Measurements from ENCODE around the gene EEF1AKMT3.
"Not testable (repeated sequence)": the region's sequence is repeated elsewhere in the genome, so short reads cannot be mapped to it uniquely, and the experiment has no call there.

EEF1AKMT3 gene

DNA sequence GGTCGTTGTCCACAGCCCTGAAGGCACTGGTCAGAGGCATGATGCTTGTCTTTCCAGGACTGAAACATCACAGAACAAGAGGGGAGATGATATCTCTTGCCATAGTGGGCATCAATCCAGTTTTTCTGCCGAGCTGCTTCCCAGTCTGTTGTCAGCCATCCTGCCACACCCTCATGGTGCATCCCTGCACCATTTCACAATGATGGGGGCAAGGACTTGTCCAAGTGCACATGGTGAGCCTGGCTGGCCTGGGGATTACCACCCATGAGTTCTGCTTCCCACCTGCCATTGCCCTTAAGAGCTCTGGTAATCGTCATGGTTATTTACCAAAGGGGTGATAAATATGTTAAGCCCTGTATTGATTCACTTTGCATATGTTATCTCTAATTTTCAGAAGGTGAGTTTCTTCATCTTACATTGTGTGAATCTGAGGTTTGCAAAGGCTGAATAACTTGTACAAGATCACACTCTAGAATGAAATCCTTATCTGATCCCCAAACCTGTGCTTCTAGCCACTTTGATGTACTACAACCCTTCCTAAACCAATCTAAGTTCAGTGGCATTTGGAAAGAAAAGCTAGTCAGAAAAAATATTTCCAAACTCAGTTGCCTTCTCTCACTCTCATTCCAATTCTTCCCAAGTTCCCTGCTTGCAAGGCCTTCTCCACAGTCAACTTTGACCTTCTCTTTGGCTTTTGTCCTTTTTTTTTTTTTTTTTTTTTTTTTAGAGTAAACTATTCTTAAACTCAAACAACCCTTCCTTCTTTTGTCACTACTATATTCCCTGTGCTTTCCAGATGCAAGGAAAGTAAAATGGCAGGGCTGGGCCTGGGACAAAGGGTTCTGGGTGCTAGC lies 43.8 kb downstream of the EEF1AKMT3 start:
- TF ChIP-seq, protein P1, sequence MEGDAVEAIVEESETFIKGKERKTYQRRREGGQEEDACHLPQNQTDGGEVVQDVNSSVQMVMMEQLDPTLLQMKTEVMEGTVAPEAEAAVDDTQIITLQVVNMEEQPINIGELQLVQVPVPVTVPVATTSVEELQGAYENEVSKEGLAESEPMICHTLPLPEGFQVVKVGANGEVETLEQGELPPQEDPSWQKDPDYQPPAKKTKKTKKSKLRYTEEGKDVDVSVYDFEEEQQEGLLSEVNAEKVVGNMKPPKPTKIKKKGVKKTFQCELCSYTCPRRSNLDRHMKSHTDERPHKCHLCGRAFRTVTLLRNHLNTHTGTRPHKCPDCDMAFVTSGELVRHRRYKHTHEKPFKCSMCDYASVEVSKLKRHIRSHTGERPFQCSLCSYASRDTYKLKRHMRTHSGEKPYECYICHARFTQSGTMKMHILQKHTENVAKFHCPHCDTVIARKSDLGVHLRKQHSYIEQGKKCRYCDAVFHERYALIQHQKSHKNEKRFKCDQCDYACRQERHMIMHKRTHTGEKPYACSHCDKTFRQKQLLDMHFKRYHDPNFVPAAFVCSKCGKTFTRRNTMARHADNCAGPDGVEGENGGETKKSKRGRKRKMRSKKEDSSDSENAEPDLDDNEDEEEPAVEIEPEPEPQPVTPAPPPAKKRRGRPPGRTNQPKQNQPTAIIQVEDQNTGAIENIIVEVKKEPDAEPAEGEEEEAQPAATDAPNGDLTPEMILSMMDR (conservative IDR thresholded peaks at IDR 0.05; ENCODE audit: low read length), result no peak
- no peak overlapping the region for H3K4me3 ChIP-seq (ENCODE audit: low read length)
- no peak for DNase-seq (ENCODE audit: low read depth)

DNA sequence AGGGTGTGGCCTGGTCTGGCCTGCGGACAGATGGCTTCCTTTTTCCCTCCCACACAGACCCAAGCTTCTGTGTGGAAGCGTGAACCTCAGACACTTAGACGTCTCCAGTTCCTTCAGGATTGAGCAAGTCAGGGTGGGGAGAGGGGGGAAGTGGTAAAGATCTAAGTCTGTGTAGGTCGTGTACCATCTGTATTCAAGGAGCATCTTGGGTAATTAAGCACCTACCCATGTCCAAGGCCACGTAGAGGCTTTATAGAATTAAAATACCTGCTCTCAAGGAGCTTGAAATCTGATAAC lies 44.4 kb downstream of the EEF1AKMT3 start:
- peak; percentile 63 for DNase-seq (ENCODE audit: low read depth)
- TF ChIP-seq, protein P1 (conservative IDR thresholded peaks at IDR 0.05; ENCODE audit: low read length), result no peak
- no peak overlapping the region for H3K4me3 ChIP-seq (ENCODE audit: low read length)

DNA sequence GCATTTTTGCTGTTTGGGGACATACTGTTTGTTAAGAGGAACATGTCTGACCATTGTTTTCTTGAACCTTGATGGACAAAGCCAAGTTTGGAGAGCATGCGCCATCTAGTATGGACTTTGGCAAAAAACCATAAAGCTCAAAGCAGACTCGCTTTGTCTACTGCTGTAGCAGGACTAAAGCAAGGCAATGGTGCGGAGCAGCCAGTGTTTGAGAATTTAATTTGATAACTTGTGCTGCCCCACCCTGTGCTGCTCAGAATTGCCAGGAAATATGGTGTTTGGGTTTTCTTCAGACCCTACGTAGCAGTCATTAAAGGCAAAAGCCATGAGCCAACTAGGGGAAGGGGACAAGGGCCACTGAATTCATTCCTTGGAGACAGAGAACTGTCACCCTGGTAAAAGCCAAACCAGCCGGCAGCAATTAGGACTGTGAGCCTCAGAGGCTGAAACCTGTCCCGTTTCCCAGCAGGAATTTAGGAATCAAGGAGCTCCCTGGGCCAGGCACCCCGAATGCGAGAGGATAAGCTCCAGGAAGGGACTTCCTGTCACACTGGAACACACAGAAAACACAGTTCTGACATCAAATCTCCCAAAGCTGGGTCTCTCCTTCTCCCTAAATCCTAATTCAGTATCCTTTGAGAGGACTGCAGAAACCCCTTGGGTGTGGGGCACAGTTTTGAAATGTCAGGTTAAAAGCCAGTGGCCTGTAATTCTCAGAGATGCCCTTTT lies 45.0 kb downstream of the EEF1AKMT3 start:
- no peak overlapping the region for H3K4me3 ChIP-seq (ENCODE audit: low read length)
- TF ChIP-seq, protein P1 (conservative IDR thresholded peaks at IDR 0.05; ENCODE audit: low read length), result no peak
- no peak for DNase-seq (ENCODE audit: low read depth)

DNA sequence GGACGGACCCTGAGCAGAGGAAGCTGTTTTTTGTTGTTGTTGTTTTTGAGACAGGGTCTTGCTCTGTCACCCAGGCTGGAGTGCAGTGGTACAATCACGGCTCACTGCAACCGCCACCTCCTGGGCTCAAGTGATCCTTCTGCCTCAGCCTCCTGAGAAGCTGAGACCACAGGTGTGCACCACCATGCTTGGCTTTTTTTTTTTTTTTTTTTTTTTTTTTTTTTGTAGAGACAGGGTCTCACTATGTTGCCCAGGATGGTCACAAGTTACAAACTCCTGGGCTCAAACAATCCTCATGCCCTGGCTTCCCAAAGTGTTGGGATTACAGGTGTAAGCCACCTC lies 45.5 kb downstream of the EEF1AKMT3 start:
- H3K4me3 ChIP-seq (ENCODE audit: low read length); DNase-seq (ENCODE audit: low read depth): not testable (repeated sequence)

DNA sequence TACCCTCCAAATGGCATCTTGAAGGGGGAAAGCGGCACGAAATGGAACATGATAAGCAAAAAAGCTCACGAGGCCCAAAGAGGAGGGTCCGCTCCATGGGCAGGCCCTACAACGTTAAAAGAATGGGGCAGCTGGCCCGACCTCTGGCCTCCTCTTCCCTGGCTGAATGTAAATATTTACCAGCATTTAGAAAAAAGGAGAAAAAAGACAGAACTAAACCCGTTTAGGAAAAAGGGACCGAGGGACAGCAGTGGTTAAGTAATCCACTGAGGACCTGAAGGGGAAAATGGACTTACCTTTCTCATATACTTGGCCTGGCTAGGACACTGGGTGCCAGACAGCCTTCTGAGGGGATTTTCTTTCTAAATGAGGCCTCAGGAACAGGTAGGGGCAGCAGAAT lies 47.7 kb downstream of the EEF1AKMT3 start:
- not testable (repeated sequence) for H3K4me3 ChIP-seq (ENCODE audit: low read length); DNase-seq (ENCODE audit: low read depth)

DNA sequence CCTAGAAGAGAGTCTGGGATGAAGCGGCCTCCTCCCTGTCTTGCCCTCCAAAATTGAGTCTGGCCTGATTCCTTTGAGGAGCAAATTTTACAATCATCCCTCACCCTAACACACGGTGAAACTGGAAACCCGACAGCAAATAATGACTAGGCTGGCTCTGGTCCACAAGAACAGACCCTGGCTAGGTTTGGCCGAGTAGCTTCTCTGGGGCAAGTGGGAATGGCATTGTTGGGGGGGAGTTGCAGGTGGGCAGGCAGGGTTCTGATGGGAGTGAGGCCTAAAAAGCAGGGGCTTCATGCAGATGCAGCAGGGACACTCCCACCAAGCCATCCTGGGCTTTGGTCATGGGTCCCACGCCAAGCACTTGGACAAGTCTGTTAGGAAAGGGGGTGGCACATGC lies 48.6 kb downstream of the EEF1AKMT3 start:
- H3K4me3 ChIP-seq (ENCODE audit: low read length); DNase-seq (ENCODE audit: low read depth): not testable (repeated sequence)

DNA sequence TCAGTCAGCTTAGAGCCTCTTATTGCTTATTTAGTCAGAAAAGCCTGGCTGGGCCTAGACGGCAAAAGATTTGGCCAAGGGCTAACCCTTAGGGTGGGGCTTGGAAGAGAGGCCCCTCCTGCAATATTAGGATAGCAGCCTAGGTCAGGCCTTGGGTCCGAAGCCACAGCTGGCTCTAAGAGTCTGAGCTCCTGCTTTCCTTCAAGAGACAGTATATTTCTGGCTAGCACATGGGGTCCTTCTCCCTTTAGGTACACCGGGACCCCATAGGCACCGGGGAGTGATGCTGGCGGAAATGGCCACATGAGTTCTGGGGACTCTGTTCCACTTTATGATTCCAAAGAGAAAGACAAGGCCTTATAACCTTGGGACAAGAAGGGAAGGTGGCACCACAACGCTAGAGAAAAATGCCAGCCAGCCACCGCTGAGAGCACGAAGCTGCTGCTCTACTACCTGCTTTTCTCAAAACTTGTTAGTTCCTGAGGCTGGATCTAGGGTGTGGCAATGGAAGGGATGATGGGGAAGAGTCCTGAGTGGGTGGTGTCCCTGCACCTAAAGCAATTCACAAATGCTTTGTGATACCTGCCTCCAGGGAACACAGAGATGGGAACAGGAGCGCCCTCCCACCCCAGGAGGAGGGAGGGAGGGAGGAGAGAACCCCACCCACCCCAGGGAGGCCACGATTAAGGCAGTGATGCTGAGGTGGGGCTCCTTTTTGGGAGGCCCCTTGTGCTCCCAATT lies 49.2 kb downstream of the EEF1AKMT3 start:
- TF ChIP-seq, protein P1 (conservative IDR thresholded peaks at IDR 0.05; ENCODE audit: low read length), result no peak
- no peak overlapping the region for H3K4me3 ChIP-seq (ENCODE audit: low read length)
- DNase-seq (ENCODE audit: low read depth), result no peak

DNA sequence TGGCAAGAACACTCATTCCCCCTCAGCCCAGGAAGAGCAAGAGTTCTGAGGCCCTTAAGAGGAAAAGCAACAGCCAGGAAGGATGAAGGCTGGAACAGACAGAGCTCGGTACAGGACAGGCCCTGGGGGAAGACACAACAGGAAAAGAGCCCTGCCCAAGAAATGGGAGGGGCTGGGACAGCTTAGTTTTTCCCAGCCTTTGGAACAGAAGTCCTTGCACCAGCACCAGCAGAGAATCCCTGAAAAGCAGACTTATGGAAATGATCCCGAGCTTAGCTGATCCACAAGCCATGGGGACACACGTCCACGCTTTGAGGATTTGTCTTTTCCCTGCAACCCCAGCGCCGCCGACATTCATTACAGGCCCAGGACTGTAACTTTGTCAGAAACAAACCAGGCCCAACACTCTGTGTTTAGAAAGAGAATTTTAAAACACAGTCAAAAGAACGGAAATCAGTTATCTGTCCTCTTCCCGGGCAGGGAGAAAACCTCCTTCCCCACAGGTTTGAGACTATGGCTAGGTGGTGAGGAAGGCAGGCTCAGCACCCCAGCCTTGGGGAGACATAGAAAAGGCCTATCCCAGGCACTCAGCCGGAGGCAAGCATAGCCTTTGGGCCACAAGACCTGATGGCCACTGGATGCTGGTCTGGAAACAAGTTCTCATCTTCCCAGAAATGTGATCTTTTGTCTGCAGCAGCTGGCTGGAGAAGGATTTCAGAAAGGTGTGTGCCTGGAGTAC lies 50.1 kb downstream of the EEF1AKMT3 start:
- no peak for DNase-seq (ENCODE audit: low read depth)
- TF ChIP-seq, protein P1 (conservative IDR thresholded peaks at IDR 0.05; ENCODE audit: low read length), result no peak
- no peak overlapping the region for H3K4me3 ChIP-seq (ENCODE audit: low read length)

Data from AG10803 (cell line).